ENCODE results near the gene SSX2IP. TPM values are rescaled to one million over a fixed set of nuclear protein-coding genes. Genes with fewer than 3 reads are reported as not detected.
"Not testable (repeated sequence)": the region's sequence is repeated elsewhere in the genome, so short reads cannot be mapped to it uniquely, and the experiment has no call there.

Gene SSX2IP
- total and polyA plus RNA-seq, 2 donors from 2014 or later, result 12.1 to 18.2 TPM

- FAIRE-seq (no peak), DNase-seq (no peak)
- Histone ChIP-seq H3K9me3 (ENCODE audit: control insufficient read depth in 2 of 3, insufficient read depth in 1 of 3, low read length in 3 of 3) (no peaks in the 10 kb centered on the region), H3K4me1 (ENCODE audit: control insufficient read depth in 2 of 3, insufficient read depth in 2 of 3, low read depth in 1 of 3, low read length in 3 of 3) (peaks cover 0 to 28% (median 26%) of the 10 kb centered on the region in 3 donors), H3K27ac (ENCODE audit: low read depth in 2 of 2, low read length in 2 of 2) (no peak overlapping the region), H3K27me3 (ENCODE audit: control insufficient read depth, insufficient read depth, low read length) (no peaks in the 10 kb centered on the region), H3K4me3 (ENCODE audit: low read length in 3 of 3) (no peak overlapping the region), H3K36me3 (ENCODE audit: control insufficient read depth in 2 of 3, insufficient read depth in 3 of 3, low read length in 3 of 3) (no peaks in the 10 kb centered on the region), H3K9ac (ENCODE audit: low read length in 3 of 3) (no peak overlapping the region)
- TF ChIP-seq CTCF (IDR thresholded peaks at IDR 0.05; ENCODE audit: borderline replicate concordance, extremely low read depth, insufficient read depth), result no peak
- intact Hi-C loops (cut with DNase I), result no loop called here
These were observed 32.5 kb upstream of the SSX2IP start for GRCh38 chr1:84722794-84723193.

GRCh38 chr1:84721872-84722271, 31.6 kb upstream of the SSX2IP start:
- FAIRE-seq; H3K9ac ChIP-seq (ENCODE audit: low read length in 3 of 3); H3K36me3 ChIP-seq (ENCODE audit: control insufficient read depth in 2 of 3, insufficient read depth in 3 of 3, low read length in 3 of 3); DNase-seq; H3K27me3 ChIP-seq (ENCODE audit: control insufficient read depth, insufficient read depth, low read length); H3K9me3 ChIP-seq (ENCODE audit: control insufficient read depth in 2 of 3, insufficient read depth in 1 of 3, low read length in 3 of 3); H3K4me3 ChIP-seq (ENCODE audit: low read length in 3 of 3); H3K27ac ChIP-seq (ENCODE audit: low read depth in 2 of 2, low read length in 2 of 2); intact Hi-C loops (cut with DNase I): not testable (repeated sequence)
- H3K4me1 ChIP-seq (ENCODE audit: control insufficient read depth in 2 of 3, insufficient read depth in 2 of 3, low read depth in 1 of 3, low read length in 3 of 3), result peaks cover 0 to 28% (median 26%) of the 10 kb centered on the region in 3 donors

- Histone ChIP-seq H3K9me3 (ENCODE audit: control insufficient read depth in 2 of 3, insufficient read depth in 1 of 3, low read length in 3 of 3) (no peaks in the 10 kb centered on the region), H3K27ac (ENCODE audit: low read depth in 2 of 2, low read length in 2 of 2) (peak overlapping the region in 1 of 2 donors; percentile 29), H3K4me1 (ENCODE audit: control insufficient read depth in 2 of 3, insufficient read depth in 2 of 3, low read depth in 1 of 3, low read length in 3 of 3) (peaks cover 0 to 28% (median 26%) of the 10 kb centered on the region in 3 donors), H3K9ac (ENCODE audit: low read length in 3 of 3) (no peak overlapping the region), H3K36me3 (ENCODE audit: control insufficient read depth in 2 of 3, insufficient read depth in 3 of 3, low read length in 3 of 3) (no peaks in the 10 kb centered on the region), H3K4me3 (ENCODE audit: low read length in 3 of 3) (no peak overlapping the region), H3K27me3 (ENCODE audit: control insufficient read depth, insufficient read depth, low read length) (no peaks in the 10 kb centered on the region)
- FAIRE-seq (no peak), DNase-seq (no peak)
- no peak for TF ChIP-seq CTCF (IDR thresholded peaks at IDR 0.05; ENCODE audit: borderline replicate concordance, extremely low read depth, insufficient read depth)
- intact Hi-C loops (cut with DNase I), result no loop called here
These were observed 30.9 kb upstream of the SSX2IP start for GRCh38 chr1:84721152-84721551.

GRCh38 chr1:84720221-84720780, 30.0 kb upstream of the SSX2IP start:
- FAIRE-seq (no peak), DNase-seq (peak in 2 of 5 donors; percentile 33 to 54)
- peak overlapping the region in 1 of 3 donors; percentile 51 for H3K9ac ChIP-seq (ENCODE audit: low read length in 3 of 3)
- intact Hi-C loops (cut with DNase I), result no loop called here
- H3K9me3 ChIP-seq (ENCODE audit: control insufficient read depth in 2 of 3, insufficient read depth in 1 of 3, low read length in 3 of 3), result no peaks in the 10 kb centered on the region
- peaks cover 2 to 28% (median 26%) of the 10 kb centered on the region in 3 donors for H3K4me1 ChIP-seq (ENCODE audit: control insufficient read depth in 2 of 3, insufficient read depth in 2 of 3, low read depth in 1 of 3, low read length in 3 of 3)
- TF ChIP-seq CTCF (IDR thresholded peaks at IDR 0.05; ENCODE audit: borderline replicate concordance, extremely low read depth, insufficient read depth), result no peak
- H3K27ac ChIP-seq (ENCODE audit: low read depth in 2 of 2, low read length in 2 of 2), result peak overlapping the region; percentile 38 to 63
- H3K4me3 ChIP-seq (ENCODE audit: low read length in 3 of 3), result peak overlapping the region in 1 of 3 donors; percentile 21
- H3K36me3 ChIP-seq (ENCODE audit: control insufficient read depth in 2 of 3, insufficient read depth in 3 of 3, low read length in 3 of 3), result no peaks in the 10 kb centered on the region
- H3K27me3 ChIP-seq (ENCODE audit: control insufficient read depth, insufficient read depth, low read length), result no peaks in the 10 kb centered on the region
